ENCODE measurements around the gene COL11A1.

GRCh38 chr1:103110701-103111100 is 2.4 kb upstream of the COL11A1 start:
- TF ChIP-seq CTCF (conservative IDR thresholded peaks at IDR 0.05): no peak
- TF ChIP-seq EZH2 (IDR thresholded peaks at IDR 0.05; ENCODE audit: low read depth): no peak

Measured in PC-9 (cell line).